OCI-LY7 (cell line): Measurements from ENCODE around the gene ZNF223.

Experiments used
- EZH2phosphoT487 ChIP-seq: fragments of 200-600 bp; sonication (generic); IDR thresholded peaks from 2 replicates; pipeline ENCODE4 v1.6.1; 2018; ENCODE audit warnings: low read depth, borderline replicate concordance, mild to moderate bottlenecking, mixed run types, antibody characterized with exemption, low read length, moderate library complexity, mixed read lengths
- TF ChIP-seq, protein P1 (sequence below): fragments of 200-600 bp; sonication (generic); conservative IDR thresholded peaks from 2 replicates; pipeline ENCODE4 v1.5.1; 2014; ENCODE audit warnings: mild to moderate bottlenecking, antibody characterized with exemption, low read length, moderate library complexity, mixed read lengths

DNA sequence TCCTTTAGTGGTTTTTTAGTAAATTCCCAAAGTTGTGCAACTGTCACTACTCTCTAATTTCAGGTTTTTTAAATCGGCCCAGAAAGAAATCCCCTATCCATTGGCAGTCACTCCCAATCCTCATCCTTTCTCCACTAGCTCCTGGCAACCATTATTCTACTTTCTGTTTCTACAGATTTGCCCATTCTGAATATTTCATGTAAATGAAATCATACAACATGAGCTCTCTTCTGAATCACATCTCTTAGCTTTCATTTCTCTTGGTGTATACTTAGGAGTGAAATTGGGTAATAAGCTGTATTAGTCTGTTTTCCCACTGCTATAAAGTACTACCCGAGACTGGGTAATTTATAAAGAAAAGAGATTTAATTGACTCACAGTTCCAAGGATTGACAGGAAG lies 9.7 kb upstream of the ZNF223 start:
- TF ChIP-seq, protein P1, sequence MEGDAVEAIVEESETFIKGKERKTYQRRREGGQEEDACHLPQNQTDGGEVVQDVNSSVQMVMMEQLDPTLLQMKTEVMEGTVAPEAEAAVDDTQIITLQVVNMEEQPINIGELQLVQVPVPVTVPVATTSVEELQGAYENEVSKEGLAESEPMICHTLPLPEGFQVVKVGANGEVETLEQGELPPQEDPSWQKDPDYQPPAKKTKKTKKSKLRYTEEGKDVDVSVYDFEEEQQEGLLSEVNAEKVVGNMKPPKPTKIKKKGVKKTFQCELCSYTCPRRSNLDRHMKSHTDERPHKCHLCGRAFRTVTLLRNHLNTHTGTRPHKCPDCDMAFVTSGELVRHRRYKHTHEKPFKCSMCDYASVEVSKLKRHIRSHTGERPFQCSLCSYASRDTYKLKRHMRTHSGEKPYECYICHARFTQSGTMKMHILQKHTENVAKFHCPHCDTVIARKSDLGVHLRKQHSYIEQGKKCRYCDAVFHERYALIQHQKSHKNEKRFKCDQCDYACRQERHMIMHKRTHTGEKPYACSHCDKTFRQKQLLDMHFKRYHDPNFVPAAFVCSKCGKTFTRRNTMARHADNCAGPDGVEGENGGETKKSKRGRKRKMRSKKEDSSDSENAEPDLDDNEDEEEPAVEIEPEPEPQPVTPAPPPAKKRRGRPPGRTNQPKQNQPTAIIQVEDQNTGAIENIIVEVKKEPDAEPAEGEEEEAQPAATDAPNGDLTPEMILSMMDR: no peak
- TF ChIP-seq EZH2phosphoT487: no peak
